Left lung (tissue), 10 donors: ENCODE measurements around the gene FAM228A. TPM values are rescaled to one million over a fixed set of nuclear protein-coding genes. Genes with fewer than 3 reads are reported as not detected.
A peak's percentile ranks its signal among the peaks of the same experiment; 100 is the strongest.

Experiments used
- ATAC-seq: fragments of 200-7000 bp; cut with Tn5 transposase; one replicate; pipeline ENCODE4 v1.9.1; 2020; ENCODE audit warnings: moderate library complexity
- DNase-seq, 4 donors: peaks; one replicate each; pipeline ENCODE4 v3.0.0-alpha.2; 2013 to 2020
- H3K27ac ChIP-seq, 2 donors: fragments of 200-600 bp; sonication (generic) in 1 of 2; one replicate each; pipeline versions ENCODE4 v1.5.0 to v1.8.0; 2020 to 2021
- H3K27me3 ChIP-seq, 2 donors: fragments of 200-600 bp; sonication (generic) in 1 of 2; one replicate each; pipeline versions ENCODE4 v1.5.0 to v1.8.0; 2020 to 2021
- H3K36me3 ChIP-seq, 2 donors: fragments of 200-600 bp; sonication (generic) in 1 of 2; one replicate each; pipeline versions ENCODE4 v1.5.0 to v1.8.0; 2020 to 2021
- H3K4me1 ChIP-seq, 2 donors: fragments of 200-600 bp; one replicate each; pipeline ENCODE4 v1.8.0; 2021
- H3K4me3 ChIP-seq, 2 donors: fragments of 200-600 bp; sonication (generic) in 1 of 2; one replicate each; pipeline versions ENCODE4 v1.5.0 to v1.8.0; 2020 to 2021; ENCODE audit warnings: mild to moderate bottlenecking in 1 of 2
- H3K9me3 ChIP-seq, 2 donors: fragments of 200-600 bp; sonication (generic) in 1 of 2; one replicate each; pipeline versions ENCODE4 v1.5.0 to v1.8.0; 2020 to 2021
- intact Hi-C, 2 donors: fragments of 100-400 bp; cut with DNase I; formaldehyde crosslinking; loops; one replicate each; pipeline versions ENCODE4 v1.11.2 to v1.14.2; 2022
- polyA plus RNA-seq, 6 donors: library from polyadenylated mRNA; unstranded; fragments of 120-200 nt; gene quantifications; one replicate each; pipeline ENCODE4 v1.2.1, GENCODE V29; 2013; ENCODE audit not compliant: insufficient read length in 6 of 6
- total RNA-seq, 2 donors: library from RNA; stranded (reverse); fragmentation: NEBNext Ultra II Directional; extraction: Animal tissue kit (Norgen Biotek cat#: 25700); gene quantifications; one replicate each; pipeline ENCODE4 v1.2.1, GENCODE V29; 2021
- TF ChIP-seq, protein P1 (sequence below), 2 donors: fragments of 200-600 bp; sonication (generic) in 1 of 2; IDR thresholded peaks; one replicate each; pipeline versions ENCODE4 v1.5.0 to v1.8.0; 2021; ENCODE audit warnings: antibody characterized with exemption in 2 of 2
- donor health status: DM: no; HTN: yes; CAD: no.
- donor health status: DM: no; HTN: no; CAD: no.

FAM228A gene
- total and polyA plus RNA-seq, 8 donors: 0.41 to 3.4 (median 1.4) TPM

DNA sequence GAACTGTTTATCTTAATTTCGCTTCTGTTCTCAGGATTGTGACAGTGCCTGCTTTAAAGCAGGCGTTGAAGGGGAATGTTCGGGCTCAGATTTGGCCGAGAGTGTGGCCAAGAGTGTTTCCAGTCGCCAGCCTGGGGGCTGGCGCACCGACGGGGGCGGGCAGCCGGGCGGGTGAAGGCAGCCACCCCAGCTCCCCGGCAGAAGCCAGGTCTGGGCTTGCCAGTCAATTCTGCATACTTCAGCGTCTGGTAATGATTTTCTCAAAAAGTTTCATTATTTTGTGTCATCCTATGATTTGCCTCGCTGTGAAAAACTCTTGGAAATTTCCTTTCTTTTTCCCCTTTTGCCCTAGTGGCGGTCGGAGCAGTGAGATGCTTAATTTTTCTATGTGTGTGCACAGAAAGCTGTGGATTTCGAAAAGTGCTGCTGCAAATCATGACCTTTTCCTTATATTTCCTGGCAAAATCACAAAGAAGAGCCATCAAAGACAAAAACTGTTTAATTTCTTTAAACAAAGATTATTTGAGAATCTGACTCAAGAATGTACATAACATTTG is 856 bp downstream of the FAM228A start:
- Histone ChIP-seq H3K9me3 (no peaks in the 10 kb centered on the region), H3K4me3 (peak overlapping the region in 1 of 2 donors; percentile 12), H3K27ac (no peak overlapping the region), H3K36me3 (no peaks in the 10 kb centered on the region), H3K4me1 (no peaks in the 10 kb centered on the region), H3K27me3 (peaks cover 0 to 7% of the 10 kb centered on the region in 2 donors)
- ATAC-seq: no peak
- TF ChIP-seq, protein P1, sequence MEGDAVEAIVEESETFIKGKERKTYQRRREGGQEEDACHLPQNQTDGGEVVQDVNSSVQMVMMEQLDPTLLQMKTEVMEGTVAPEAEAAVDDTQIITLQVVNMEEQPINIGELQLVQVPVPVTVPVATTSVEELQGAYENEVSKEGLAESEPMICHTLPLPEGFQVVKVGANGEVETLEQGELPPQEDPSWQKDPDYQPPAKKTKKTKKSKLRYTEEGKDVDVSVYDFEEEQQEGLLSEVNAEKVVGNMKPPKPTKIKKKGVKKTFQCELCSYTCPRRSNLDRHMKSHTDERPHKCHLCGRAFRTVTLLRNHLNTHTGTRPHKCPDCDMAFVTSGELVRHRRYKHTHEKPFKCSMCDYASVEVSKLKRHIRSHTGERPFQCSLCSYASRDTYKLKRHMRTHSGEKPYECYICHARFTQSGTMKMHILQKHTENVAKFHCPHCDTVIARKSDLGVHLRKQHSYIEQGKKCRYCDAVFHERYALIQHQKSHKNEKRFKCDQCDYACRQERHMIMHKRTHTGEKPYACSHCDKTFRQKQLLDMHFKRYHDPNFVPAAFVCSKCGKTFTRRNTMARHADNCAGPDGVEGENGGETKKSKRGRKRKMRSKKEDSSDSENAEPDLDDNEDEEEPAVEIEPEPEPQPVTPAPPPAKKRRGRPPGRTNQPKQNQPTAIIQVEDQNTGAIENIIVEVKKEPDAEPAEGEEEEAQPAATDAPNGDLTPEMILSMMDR (IDR thresholded peaks at IDR 0.05): no peak
- DNase-seq: peak in 1 of 4 donors; percentile 3
- intact Hi-C loops: no loop called here

DNA sequence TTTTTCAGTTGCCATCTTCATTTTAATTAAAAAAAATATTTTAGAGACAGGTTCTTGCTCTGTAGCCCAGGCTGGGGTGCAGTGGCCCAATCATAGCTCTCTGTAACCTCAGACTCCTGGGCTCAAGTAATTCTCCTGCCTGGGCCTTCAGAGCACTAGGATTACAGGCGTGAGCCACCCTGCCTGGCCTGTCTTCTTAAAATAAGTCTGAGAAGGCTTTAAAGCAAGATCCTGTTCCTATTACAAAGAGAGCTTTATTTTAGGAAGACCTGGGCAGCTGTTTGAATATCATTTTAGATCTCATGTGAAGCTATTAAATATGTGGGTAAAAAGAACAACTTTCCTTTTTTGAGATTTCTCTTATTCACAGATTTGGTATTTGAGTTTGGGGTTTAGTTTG is 1.5 kb downstream of the FAM228A start:
- Histone ChIP-seq H3K4me1 (no peaks in the 10 kb centered on the region), H3K4me3 (no peak overlapping the region), H3K27me3 (peaks cover 0 to 7% of the 10 kb centered on the region in 2 donors), H3K36me3 (no peaks in the 10 kb centered on the region), H3K27ac (no peak overlapping the region), H3K9me3 (no peaks in the 10 kb centered on the region)
- TF ChIP-seq, protein P1 (IDR thresholded peaks at IDR 0.05): no peak
- no peak for ATAC-seq
- intact Hi-C loops: no loop called here
- DNase-seq: no peak

DNA sequence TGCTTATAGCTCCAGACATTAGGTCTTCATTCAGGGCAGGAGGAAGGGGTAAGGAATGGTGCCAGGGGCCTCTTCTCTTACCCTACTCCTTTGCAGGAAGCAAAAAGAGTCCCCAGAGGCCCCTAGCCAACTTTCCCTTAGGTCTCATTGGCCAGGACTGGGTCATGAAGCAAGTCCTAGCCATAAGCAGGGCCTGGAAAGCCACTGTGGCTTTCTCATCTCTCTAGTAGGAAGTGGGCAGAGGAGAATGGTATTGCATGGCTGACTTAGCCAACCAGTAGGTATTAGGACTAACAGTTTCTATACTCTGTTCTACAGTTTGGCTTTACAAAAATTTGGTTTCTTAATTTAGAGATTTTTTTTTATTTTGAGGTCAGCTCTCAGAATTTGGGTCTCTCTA is 4.8 kb downstream of the FAM228A start:
- Histone ChIP-seq H3K4me1 (no peaks in the 10 kb centered on the region), H3K4me3 (no peak overlapping the region), H3K27me3 (peaks cover 0 to 5% of the 10 kb centered on the region in 2 donors), H3K36me3 (no peaks in the 10 kb centered on the region), H3K27ac (no peak overlapping the region), H3K9me3 (no peaks in the 10 kb centered on the region)
- DNase-seq (no peak), ATAC-seq (no peak)
- TF ChIP-seq, protein P1 (IDR thresholded peaks at IDR 0.05): no peak
- intact Hi-C loops: no loop called here

DNA sequence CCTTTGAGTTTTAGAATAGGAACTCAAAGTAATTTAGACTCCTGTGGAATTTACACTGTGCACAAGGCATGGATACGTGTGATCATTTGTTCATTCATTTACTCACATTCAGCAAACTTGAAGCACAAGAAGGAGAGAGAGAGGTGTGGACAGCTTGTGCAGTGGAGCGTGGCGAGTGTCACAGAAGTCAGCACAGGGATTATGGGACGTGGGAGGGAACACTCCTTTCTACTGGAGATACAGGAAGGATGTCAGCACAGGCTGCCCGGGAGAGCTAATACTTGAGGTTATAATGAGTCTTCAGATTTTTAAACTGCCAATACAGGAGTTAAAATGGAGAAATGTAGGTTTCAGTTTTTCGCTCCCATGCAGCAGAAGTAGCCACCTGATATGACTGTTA is 7.0 kb downstream of the FAM228A start:
- Histone ChIP-seq H3K9me3 (no peaks in the 10 kb centered on the region), H3K4me1 (no peaks in the 10 kb centered on the region), H3K27ac (no peak overlapping the region), H3K4me3 (no peak overlapping the region), H3K36me3 (no peaks in the 10 kb centered on the region), H3K27me3 (no peaks in the 10 kb centered on the region)
- intact Hi-C loops: no loop called here
- ATAC-seq (no peak), DNase-seq (no peak)
- TF ChIP-seq, protein P1 (IDR thresholded peaks at IDR 0.05): no peak

DNA sequence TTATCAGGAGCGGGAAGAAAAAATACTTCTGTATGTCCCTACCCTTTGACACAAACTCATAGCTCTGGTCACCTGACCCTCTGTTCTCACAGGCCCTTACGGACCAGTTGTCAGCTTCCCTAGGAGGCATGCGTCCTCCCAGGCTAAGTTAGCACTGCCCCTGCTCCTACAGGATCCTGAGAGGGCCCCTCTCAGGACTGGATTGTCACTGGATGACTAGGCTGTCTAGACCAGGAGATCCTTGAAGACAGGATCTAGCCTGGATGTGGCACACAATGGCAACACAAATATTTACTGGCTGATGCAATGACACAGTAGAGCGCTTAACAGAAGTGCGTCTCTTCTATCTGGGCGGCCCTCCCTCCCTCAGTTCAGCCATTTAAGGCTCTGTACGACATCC is 7.7 kb downstream of the FAM228A start:
- Histone ChIP-seq H3K4me3 (no peak overlapping the region), H3K27me3 (no peaks in the 10 kb centered on the region), H3K9me3 (no peaks in the 10 kb centered on the region), H3K36me3 (no peaks in the 10 kb centered on the region), H3K4me1 (no peaks in the 10 kb centered on the region), H3K27ac (peak overlapping the region in 1 of 2 donors; percentile 21)
- intact Hi-C loops: no loop called here
- TF ChIP-seq, protein P1 (IDR thresholded peaks at IDR 0.05): no peak
- ATAC-seq: peak; percentile 74
- DNase-seq: no peak
